22Rv1 (cell line): ENCODE measurements around the gene PARN.

ENCODE experiments used
- ZFX ChIP-seq: fragments of 450-650 bp; IDR thresholded peaks from 2 replicates; pipeline ENCODE4 v1.6.1; 2017; ENCODE audit warnings: antibody characterized with exemption, borderline replicate concordance
- TF ChIP-seq, protein P1 (sequence below): fragments of 450-650 bp; IDR thresholded peaks from 2 replicates; pipeline ENCODE4 v1.5.1; 2017; ENCODE audit warnings: mild to moderate bottlenecking

DNA sequence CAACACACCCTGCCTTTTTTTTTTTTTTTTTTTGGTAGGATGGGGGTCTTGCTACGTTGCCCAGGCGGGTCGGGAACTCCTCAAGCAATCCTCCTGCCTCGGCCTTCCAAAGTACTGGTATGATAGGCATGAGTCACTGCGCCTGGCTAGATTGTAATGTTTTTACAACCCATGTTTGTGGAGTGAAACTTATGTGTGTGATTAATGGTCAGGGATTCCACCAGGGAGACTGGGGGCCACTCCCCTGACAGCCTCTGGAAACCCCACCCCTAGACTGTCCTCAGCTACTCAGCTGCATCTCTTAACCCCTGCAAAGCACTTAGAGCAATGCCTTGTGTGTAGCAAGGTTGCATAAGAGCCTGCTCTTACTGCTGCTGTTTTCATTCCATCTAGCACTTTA, 220.5 kb downstream of the PARN start:
- TF ChIP-seq, protein P1, sequence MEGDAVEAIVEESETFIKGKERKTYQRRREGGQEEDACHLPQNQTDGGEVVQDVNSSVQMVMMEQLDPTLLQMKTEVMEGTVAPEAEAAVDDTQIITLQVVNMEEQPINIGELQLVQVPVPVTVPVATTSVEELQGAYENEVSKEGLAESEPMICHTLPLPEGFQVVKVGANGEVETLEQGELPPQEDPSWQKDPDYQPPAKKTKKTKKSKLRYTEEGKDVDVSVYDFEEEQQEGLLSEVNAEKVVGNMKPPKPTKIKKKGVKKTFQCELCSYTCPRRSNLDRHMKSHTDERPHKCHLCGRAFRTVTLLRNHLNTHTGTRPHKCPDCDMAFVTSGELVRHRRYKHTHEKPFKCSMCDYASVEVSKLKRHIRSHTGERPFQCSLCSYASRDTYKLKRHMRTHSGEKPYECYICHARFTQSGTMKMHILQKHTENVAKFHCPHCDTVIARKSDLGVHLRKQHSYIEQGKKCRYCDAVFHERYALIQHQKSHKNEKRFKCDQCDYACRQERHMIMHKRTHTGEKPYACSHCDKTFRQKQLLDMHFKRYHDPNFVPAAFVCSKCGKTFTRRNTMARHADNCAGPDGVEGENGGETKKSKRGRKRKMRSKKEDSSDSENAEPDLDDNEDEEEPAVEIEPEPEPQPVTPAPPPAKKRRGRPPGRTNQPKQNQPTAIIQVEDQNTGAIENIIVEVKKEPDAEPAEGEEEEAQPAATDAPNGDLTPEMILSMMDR = no peak
- TF ChIP-seq ZFX = no peak
